ENCODE data around the gene YIF1A. TPM values are rescaled to one million over a fixed set of nuclear protein-coding genes. Genes with fewer than 3 reads are reported as not detected.

The YIF1A gene
- total RNA-seq, 1 experiment from 2014 or later: 81.8 TPM

- Histone ChIP-seq H3K4me1 (replicated peaks; ENCODE audit: insufficient read depth) (peaks cover 8% of the 10 kb centered on the region), H4K20me1 (ENCODE audit: insufficient read depth) (peaks cover 18% of the 10 kb centered on the region), H2AFZ (no peak overlapping the region), H3F3A (ENCODE audit: insufficient read depth, low read depth) (peaks cover 24% of the 10 kb centered on the region; the same call in 1 of the 2 replicates), H3K79me2 (ENCODE audit: low read depth) (peaks cover 21% of the 10 kb centered on the region), H3K27me3 (ENCODE audit: insufficient read depth, low read depth) (no peaks in the 10 kb centered on the region), H3K4me2 (no peak overlapping the region), H3K27ac (no peak overlapping the region), H3K9me3 (ENCODE audit: insufficient read depth, low read depth) (no peaks in the 10 kb centered on the region), H3K4me3 (no peak overlapping the region), H3K9me2 (ENCODE audit: insufficient read depth) (no peaks in the 10 kb centered on the region), H3K36me3 (ENCODE audit: low read depth) (peaks cover 2% of the 10 kb centered on the region; the same call in 1 of the 2 replicates)
- TF ChIP-seq EZH2 (IDR thresholded peaks at IDR 0.05; ENCODE audit: low read depth) (no peak), CTCF (conservative IDR thresholded peaks at IDR 0.05) (no peak)
- BruUV-seq (replicated peaks): no TSS peak
- ChIA-PET POLR2A (ENCODE audit: unreplicated experiment) (no interaction called here), CTCF (no interaction called here)
- no peak for DNase-seq
- intact Hi-C loops (cut with micrococcal nuclease; ENCODE audit: unreplicated experiment): loop anchor here (5.0 kb wide), 1 partner anchor 253 kb away; the partner anchor contains the start of gene CST6
Measured at GRCh38 chr11:66265531-66266377, 23.2 kb downstream of the YIF1A start.

GRCh38 chr11:66264914-66265313 lies 24.0 kb downstream of the YIF1A start:
- Histone ChIP-seq H3K9me2 (ENCODE audit: insufficient read depth) (no peaks in the 10 kb centered on the region), H3K27me3 (ENCODE audit: insufficient read depth, low read depth) (no peaks in the 10 kb centered on the region), H3K4me3 (no peak overlapping the region), H3K36me3 (ENCODE audit: low read depth) (0 out of 2 replicates have a peak, but pooled peaks cover 8% of the 10 kb centered on the region), H3K27ac (no peak overlapping the region), H3K4me1 (replicated peaks; ENCODE audit: insufficient read depth) (peaks cover 6% of the 10 kb centered on the region), H3K4me2 (no peak overlapping the region), H3K9me3 (ENCODE audit: insufficient read depth, low read depth) (no peaks in the 10 kb centered on the region), H3F3A (ENCODE audit: insufficient read depth, low read depth) (peaks cover 24% of the 10 kb centered on the region; the same call in 1 of the 2 replicates), H4K20me1 (ENCODE audit: insufficient read depth) (peaks cover 9% of the 10 kb centered on the region), H3K79me2 (ENCODE audit: low read depth) (peaks cover 14% of the 10 kb centered on the region), H2AFZ (no peak overlapping the region)
- DNase-seq: no peak
- ChIA-PET POLR2A (ENCODE audit: unreplicated experiment) (no interaction called here), CTCF (no interaction called here)
- BruUV-seq (replicated peaks): no TSS peak
- TF ChIP-seq CTCF (conservative IDR thresholded peaks at IDR 0.05) (peak; percentile 72), EZH2 (IDR thresholded peaks at IDR 0.05; ENCODE audit: low read depth) (no peak)
- intact Hi-C loops (cut with micrococcal nuclease; ENCODE audit: unreplicated experiment): loop anchor here (5.0 kb wide), 1 partner anchor 253 kb away; the partner anchor contains the start of gene CST6

GRCh38 chr11:66264383-66264782 lies 24.6 kb downstream of the YIF1A start:
- Histone ChIP-seq H3K36me3 (ENCODE audit: low read depth) (0 out of 2 replicates have a peak, but pooled peaks cover 8% of the 10 kb centered on the region), H3K9me3 (ENCODE audit: insufficient read depth, low read depth) (no peaks in the 10 kb centered on the region), H4K20me1 (ENCODE audit: insufficient read depth) (peaks cover 4% of the 10 kb centered on the region), H3K79me2 (ENCODE audit: low read depth) (peaks cover 14% of the 10 kb centered on the region), H3F3A (ENCODE audit: insufficient read depth, low read depth) (peaks cover 19% of the 10 kb centered on the region; the same call in 1 of the 2 replicates), H3K4me1 (replicated peaks; ENCODE audit: insufficient read depth) (peaks cover under 1% of the 10 kb centered on the region), H2AFZ (no peak overlapping the region), H3K9me2 (ENCODE audit: insufficient read depth) (no peaks in the 10 kb centered on the region), H3K27me3 (ENCODE audit: insufficient read depth, low read depth) (no peaks in the 10 kb centered on the region), H3K4me2 (no peak overlapping the region), H3K4me3 (no peak overlapping the region), H3K27ac (no peak overlapping the region)
- no TSS peak for BruUV-seq (replicated peaks)
- TF ChIP-seq CTCF (conservative IDR thresholded peaks at IDR 0.05) (no peak), EZH2 (IDR thresholded peaks at IDR 0.05; ENCODE audit: low read depth) (no peak)
- POLR2A ChIA-PET (ENCODE audit: unreplicated experiment): no interaction called here
- CTCF ChIA-PET: no interaction called here
- intact Hi-C loops (cut with micrococcal nuclease; ENCODE audit: unreplicated experiment): no loop called here
- DNase-seq: no peak
